Pancreas (tissue), 10 donors: Measurements from ENCODE around the gene ADAMTS6. TPM values are rescaled to one million over a fixed set of nuclear protein-coding genes. Genes with fewer than 3 reads are reported as not detected.

ENCODE experiments used
- ATAC-seq, 4 donors: fragments of 200-7000 bp; cut with Tn5 transposase; one replicate each; pipeline versions ENCODE4 v1.8.0 to v1.9.1; 2020; ENCODE audit warnings: mild to moderate bottlenecking in 4 of 4, moderate library complexity in 4 of 4
- DNase-seq, 6 donors: peaks; one replicate each; pipeline ENCODE4 v3.0.0-alpha.2; 2020
- FAIRE-seq: peaks from 2 replicates; lab custom pipeline; 2012; peaks lifted over from hg19 to GRCh38; lab: Jason Lieb, UNC
- H3K27ac ChIP-seq, 4 donors: fragments of 200-600 bp; sonication (generic); 1 replicate in 3 of 4; 2 replicates in 1 of 4; pipeline versions ENCODE4 v1.5.0 to v1.8.0; 2020
- H3K27me3 ChIP-seq, 4 donors: fragments of 200-600 bp; one replicate each; pipeline ENCODE4 v1.8.0; 2021
- H3K36me3 ChIP-seq, 3 donors: fragments of 200-600 bp; sonication (generic) in 1 of 3; one replicate each; pipeline versions ENCODE4 v1.5.0 to v1.8.0; 2020 to 2021
- H3K4me1 ChIP-seq, 3 donors: fragments of 200-600 bp; one replicate each; pipeline ENCODE4 v1.8.0; 2021
- H3K4me3 ChIP-seq, 4 donors: fragments of 200-600 bp; sonication (generic) in 2 of 4; one replicate each; pipeline versions ENCODE4 v1.5.0 to v1.8.0; 2020 to 2021
- H3K9me3 ChIP-seq, 4 donors: fragments of 200-600 bp; one replicate each; pipeline ENCODE4 v1.8.0; 2021
- whole genome bisulfite sequencing, 2 donors: extraction: QIAGEN DNeasy Blood & Tissue Kit; methylation state at CpG; one replicate each; pipeline ENCODE4 v1.1.7; 2013; 5-methylcytosine and 5-hydroxymethylcytosine counted together
- intact Hi-C, 3 donors: fragments of 100-400 bp; cut with DNase I; formaldehyde crosslinking; loops; one replicate each; pipeline versions ENCODE4 v1.11.1 to v1.14.2; 2022
- polyA plus RNA-seq, 2 donors: library from polyadenylated mRNA; stranded (reverse); fragments of 200-250 nt; gene quantifications; one replicate each; pipeline ENCODE4 v1.2.3, GENCODE V29; 2013
- total RNA-seq, 6 donors: library from RNA; stranded (reverse); fragmentation: NEBNext Ultra II Directional in 4 of 6; extraction: Animal tissue kit (Norgen Biotek cat#: 25700) in 4 of 6; gene quantifications; one replicate each; pipeline versions ENCODE4 v1.2.1 to v1.2.4, GENCODE V29; 2021 to 2023
- TF ChIP-seq, protein P1 (sequence below), 4 donors: fragments of 200-600 bp; sonication (generic) in 3 of 4; IDR thresholded peaks; one replicate each; pipeline versions ENCODE4 v1.5.0 to v1.8.0; 2021; ENCODE audit warnings: antibody characterized with exemption in 4 of 4
- donor health status: healthy with polysubstance abuse.
- donor health status: DM: no; HTN: no; CAD: no; lungs with moderate emphysema.
- donor health status: DM: no; HTN: no; CAD: no.
- donor health status: control.
- donor health status: control.
- donor health status: Bipolar disorder and iron deficiency.
- donor health status: DM: yes; HTN: yes; CAD: no.
- donor health status: DM: no; HTN: no; CAD: no.
- donor health status: DM: no; HTN: no; CAD: no.
- donor health status: DM: yes; HTN: yes; CAD: no.

The ADAMTS6 gene
- total and polyA plus RNA-seq, 8 donors = 0.14 to 0.70 (median 0.30) TPM

DNA sequence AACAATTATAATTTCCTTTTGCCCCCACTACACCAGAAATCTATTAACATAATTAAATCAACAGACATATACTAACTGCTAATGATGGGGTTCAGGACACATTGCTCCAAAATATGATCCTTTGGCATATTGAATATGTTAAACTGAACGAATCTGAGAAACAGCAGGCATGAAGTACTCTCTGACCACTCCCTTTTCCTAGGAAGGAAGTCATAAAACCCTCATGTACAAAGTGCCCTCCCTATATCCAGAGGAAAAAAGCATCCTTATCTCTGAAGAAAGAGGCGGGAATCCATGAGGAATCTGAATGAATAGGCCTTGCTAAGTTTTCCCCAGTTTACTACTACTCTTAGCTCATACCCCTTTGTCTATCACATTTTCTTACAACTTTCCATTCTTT, 67.9 kb downstream of the ADAMTS6 start:
- FAIRE-seq = no peak
- 69 to 73% methylated on average over 2 of the region's 2 CpGs for WGBS, 2 donors

DNA sequence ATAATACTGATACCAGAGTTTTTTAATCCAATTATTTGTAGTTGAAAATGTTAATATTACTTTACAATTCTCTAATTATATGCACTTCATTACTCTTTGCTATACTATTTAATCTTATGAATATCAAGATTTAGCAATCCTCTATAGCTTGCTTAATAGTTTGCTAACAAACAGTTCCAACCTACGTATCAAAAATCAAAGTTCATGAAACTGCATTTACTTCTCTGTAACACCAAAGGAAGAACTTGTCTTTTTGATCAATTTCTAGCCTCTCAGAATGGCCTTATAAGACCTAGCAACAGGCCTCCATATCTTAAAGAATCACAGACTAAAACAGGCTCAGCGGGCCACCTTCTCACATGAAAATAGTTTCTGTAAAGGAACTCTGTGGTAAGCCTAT, 68.9 kb downstream of the ADAMTS6 start:
- WGBS, 2 donors = 61 to 65% methylated on average over 2 of the region's 2 CpGs

More for the DNA sequence above, 67.9 kb downstream of the ADAMTS6 start:
- Histone ChIP-seq H3K27me3 (no peaks in the 10 kb centered on the region), H3K27ac (no peak overlapping the region), H3K4me1 (no peaks in the 10 kb centered on the region), H3K9me3 (no peaks in the 10 kb centered on the region), H3K4me3 (no peak overlapping the region), H3K36me3 (no peaks in the 10 kb centered on the region)
- TF ChIP-seq, protein P1, sequence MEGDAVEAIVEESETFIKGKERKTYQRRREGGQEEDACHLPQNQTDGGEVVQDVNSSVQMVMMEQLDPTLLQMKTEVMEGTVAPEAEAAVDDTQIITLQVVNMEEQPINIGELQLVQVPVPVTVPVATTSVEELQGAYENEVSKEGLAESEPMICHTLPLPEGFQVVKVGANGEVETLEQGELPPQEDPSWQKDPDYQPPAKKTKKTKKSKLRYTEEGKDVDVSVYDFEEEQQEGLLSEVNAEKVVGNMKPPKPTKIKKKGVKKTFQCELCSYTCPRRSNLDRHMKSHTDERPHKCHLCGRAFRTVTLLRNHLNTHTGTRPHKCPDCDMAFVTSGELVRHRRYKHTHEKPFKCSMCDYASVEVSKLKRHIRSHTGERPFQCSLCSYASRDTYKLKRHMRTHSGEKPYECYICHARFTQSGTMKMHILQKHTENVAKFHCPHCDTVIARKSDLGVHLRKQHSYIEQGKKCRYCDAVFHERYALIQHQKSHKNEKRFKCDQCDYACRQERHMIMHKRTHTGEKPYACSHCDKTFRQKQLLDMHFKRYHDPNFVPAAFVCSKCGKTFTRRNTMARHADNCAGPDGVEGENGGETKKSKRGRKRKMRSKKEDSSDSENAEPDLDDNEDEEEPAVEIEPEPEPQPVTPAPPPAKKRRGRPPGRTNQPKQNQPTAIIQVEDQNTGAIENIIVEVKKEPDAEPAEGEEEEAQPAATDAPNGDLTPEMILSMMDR (IDR thresholded peaks at IDR 0.05) = no peak
- DNase-seq (no peak), ATAC-seq (no peak)
- intact Hi-C loops = no loop called here

DNA sequence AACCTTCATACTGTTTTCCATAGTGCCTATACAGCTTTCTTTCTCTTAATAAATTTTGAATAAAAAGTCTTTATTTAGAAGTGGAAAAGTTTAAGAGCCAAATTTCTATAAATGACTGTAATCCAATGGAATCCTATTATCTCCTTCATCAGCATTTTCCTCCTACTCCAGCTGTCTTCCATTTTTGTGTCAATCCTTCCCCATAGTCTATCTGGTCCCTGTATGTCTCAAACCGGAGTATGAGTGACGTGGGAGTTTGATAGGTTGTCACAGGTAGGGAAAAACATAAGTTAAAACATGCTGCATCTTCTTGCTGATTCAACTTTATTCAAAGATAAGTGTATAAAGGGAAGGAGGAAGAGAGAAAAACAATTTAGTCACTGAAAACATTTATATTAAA, 70.4 kb downstream of the ADAMTS6 start:
- ATAC-seq (no peak), FAIRE-seq (no peak), DNase-seq (no peak)
- WGBS, 2 donors = 76 to 94% methylated on average over 2 of the region's 2 CpGs
- intact Hi-C loops = no loop called here
- no peaks in the 10 kb centered on the region for H3K9me3 ChIP-seq
- no peaks in the 10 kb centered on the region for H3K36me3 ChIP-seq
- no peaks in the 10 kb centered on the region for H3K27me3 ChIP-seq
- H3K4me3 ChIP-seq = no peak overlapping the region
- H3K27ac ChIP-seq = no peak overlapping the region
- TF ChIP-seq, protein P1 (IDR thresholded peaks at IDR 0.05) = no peak
- no peaks in the 10 kb centered on the region for H3K4me1 ChIP-seq

More for the DNA sequence above, 68.9 kb downstream of the ADAMTS6 start:
- no peaks in the 10 kb centered on the region for H3K36me3 ChIP-seq
- H3K4me1 ChIP-seq = no peaks in the 10 kb centered on the region
- H3K4me3 ChIP-seq = no peak overlapping the region
- TF ChIP-seq, protein P1 (IDR thresholded peaks at IDR 0.05) = no peak
- no peak for FAIRE-seq
- DNase-seq = no peak
- no peak overlapping the region for H3K27ac ChIP-seq
- H3K27me3 ChIP-seq = no peaks in the 10 kb centered on the region
- no peaks in the 10 kb centered on the region for H3K9me3 ChIP-seq
- intact Hi-C loops = no loop called here
- no peak for ATAC-seq

DNA sequence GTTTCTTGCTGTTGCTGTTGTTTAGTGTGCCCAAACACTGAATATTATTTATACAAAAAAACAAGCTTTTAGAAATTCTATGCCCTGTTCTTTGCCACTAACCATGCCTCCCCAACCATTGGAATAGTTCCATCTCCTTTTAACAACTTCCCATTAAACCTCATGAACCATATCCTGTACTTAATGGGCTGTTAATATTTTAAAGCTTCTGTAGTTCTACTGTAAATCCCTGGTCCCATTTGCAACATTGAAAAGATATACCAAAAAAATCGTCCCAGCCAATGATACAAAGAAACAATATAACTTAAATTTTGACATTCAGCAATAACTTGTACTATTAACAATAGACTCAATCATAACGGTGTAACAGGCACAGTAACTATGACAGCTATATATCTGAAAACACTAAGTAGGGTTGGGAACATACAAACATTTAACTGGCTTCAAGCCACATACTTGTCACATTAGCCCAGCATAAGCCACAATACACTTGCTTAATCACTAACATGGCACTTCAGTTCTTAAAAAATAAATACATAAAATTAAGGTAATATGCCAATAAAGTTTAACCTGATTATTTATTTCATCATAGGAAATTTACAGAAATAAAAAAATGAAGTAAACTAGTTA, 86.1 kb downstream of the ADAMTS6 start:
- intact Hi-C loops = no loop called here
- H3K9me3 ChIP-seq = no peaks in the 10 kb centered on the region
- H3K4me1 ChIP-seq = no peaks in the 10 kb centered on the region
- TF ChIP-seq, protein P1 (IDR thresholded peaks at IDR 0.05) = no peak
- DNase-seq (no peak), ATAC-seq (no peak), FAIRE-seq (no peak)
- no peak overlapping the region for H3K4me3 ChIP-seq
- 36 to 42% methylated on average over 2 of the region's 2 CpGs for WGBS, 2 donors
- no peaks in the 10 kb centered on the region for H3K27me3 ChIP-seq
- no peaks in the 10 kb centered on the region for H3K36me3 ChIP-seq
- no peak overlapping the region for H3K27ac ChIP-seq

DNA sequence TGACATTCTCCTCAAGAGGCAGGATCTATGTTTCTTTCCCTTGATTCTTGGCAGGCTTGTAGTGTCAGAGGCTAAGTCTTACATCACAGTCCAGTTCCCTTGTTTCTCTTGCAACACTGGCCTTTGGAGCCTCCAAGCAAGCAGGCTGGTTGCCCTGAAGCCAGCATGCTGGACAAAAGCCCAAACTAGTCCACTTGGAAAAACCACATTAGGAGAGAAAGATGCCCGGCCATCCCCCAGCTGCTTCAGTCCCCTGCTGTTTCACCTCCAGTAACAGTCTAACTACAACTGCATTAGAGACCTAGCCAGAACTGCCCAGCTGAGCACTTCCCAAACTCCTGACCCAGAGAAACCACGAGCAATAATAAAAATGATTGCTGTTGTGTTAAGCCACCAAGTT, 87.6 kb downstream of the ADAMTS6 start:
- 47% methylated on average over 2 of the region's 2 CpGs for WGBS, 2 donors
- H3K9me3 ChIP-seq = no peaks in the 10 kb centered on the region
- no peaks in the 10 kb centered on the region for H3K4me1 ChIP-seq
- intact Hi-C loops = no loop called here
- no peaks in the 10 kb centered on the region for H3K36me3 ChIP-seq
- TF ChIP-seq, protein P1 (IDR thresholded peaks at IDR 0.05) = no peak
- H3K27ac ChIP-seq = no peak overlapping the region
- FAIRE-seq (no peak), DNase-seq (no peak), ATAC-seq (peak in 1 of 4 donors; percentile 50)
- no peak overlapping the region for H3K4me3 ChIP-seq
- H3K27me3 ChIP-seq = no peaks in the 10 kb centered on the region
